ENCODE results near the gene MKNK1. TPM values are rescaled to one million over a fixed set of nuclear protein-coding genes. Genes with fewer than 3 reads are reported as not detected.

MKNK1 gene
- total RNA-seq, 1 donor from 2014 or later: 25.1 TPM

DNA sequence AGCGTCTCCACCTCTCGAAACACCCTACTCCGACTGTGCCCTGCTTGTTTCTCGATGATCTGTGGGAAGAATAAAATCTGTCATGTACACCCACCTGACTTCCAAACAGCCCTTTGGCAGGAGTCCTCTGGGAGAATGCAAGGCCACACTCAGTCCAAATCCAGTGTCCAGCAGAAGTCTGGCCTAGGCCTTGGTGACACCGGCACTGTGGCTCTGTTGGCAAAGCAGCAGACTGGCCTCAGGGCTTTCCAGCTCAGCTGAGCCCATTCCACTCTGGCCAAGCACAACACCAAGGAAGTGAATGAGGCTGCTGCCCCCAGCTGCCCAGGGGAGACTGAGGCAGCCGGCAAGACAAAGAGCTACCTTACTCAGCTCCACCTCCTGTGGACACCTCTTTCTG, 27.5 kb downstream of the MKNK1 start:
- Mint-ChIP-seq H3K27ac (ENCODE audit: unreplicated experiment) (no peak overlapping the region), H3K4me3 (ENCODE audit: unreplicated experiment) (no peak overlapping the region), H3K9me3 (ENCODE audit: low read depth) (no peaks in the 10 kb centered on the region), H3K36me3 (ENCODE audit: low read depth) (peaks cover 15% of the 10 kb centered on the region), H3K4me1 (ENCODE audit: low read depth) (no peaks in the 10 kb centered on the region), H3K27me3 (ENCODE audit: low read depth) (no peaks in the 10 kb centered on the region)
- DNase-seq (ENCODE audit: low spot score): no peak
- TF ChIP-seq, protein P1, sequence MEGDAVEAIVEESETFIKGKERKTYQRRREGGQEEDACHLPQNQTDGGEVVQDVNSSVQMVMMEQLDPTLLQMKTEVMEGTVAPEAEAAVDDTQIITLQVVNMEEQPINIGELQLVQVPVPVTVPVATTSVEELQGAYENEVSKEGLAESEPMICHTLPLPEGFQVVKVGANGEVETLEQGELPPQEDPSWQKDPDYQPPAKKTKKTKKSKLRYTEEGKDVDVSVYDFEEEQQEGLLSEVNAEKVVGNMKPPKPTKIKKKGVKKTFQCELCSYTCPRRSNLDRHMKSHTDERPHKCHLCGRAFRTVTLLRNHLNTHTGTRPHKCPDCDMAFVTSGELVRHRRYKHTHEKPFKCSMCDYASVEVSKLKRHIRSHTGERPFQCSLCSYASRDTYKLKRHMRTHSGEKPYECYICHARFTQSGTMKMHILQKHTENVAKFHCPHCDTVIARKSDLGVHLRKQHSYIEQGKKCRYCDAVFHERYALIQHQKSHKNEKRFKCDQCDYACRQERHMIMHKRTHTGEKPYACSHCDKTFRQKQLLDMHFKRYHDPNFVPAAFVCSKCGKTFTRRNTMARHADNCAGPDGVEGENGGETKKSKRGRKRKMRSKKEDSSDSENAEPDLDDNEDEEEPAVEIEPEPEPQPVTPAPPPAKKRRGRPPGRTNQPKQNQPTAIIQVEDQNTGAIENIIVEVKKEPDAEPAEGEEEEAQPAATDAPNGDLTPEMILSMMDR (IDR thresholded peaks at IDR 0.05): no peak

GRCh38 chr1:46575778-46576177, 28.3 kb downstream of the MKNK1 start:
- Mint-ChIP-seq H3K4me1 (ENCODE audit: low read depth) (no peaks in the 10 kb centered on the region), H3K9me3 (ENCODE audit: low read depth) (no peaks in the 10 kb centered on the region), H3K27ac (ENCODE audit: unreplicated experiment) (no peak overlapping the region), H3K4me3 (ENCODE audit: unreplicated experiment) (no peak overlapping the region), H3K27me3 (ENCODE audit: low read depth) (no peaks in the 10 kb centered on the region), H3K36me3 (ENCODE audit: low read depth) (peaks cover 13% of the 10 kb centered on the region)
- TF ChIP-seq, protein P1 (IDR thresholded peaks at IDR 0.05): no peak
- DNase-seq (ENCODE audit: low spot score): no peak

GRCh38 chr1:46575300-46575699, 28.8 kb downstream of the MKNK1 start:
- TF ChIP-seq, protein P1 (IDR thresholded peaks at IDR 0.05): no peak
- no peaks in the 10 kb centered on the region for H3K4me1 Mint-ChIP-seq (ENCODE audit: low read depth)
- H3K4me3 Mint-ChIP-seq (ENCODE audit: unreplicated experiment): no peak overlapping the region
- no peak for DNase-seq (ENCODE audit: low spot score)
- H3K9me3 Mint-ChIP-seq (ENCODE audit: low read depth): no peaks in the 10 kb centered on the region
- no peaks in the 10 kb centered on the region for H3K27me3 Mint-ChIP-seq (ENCODE audit: low read depth)
- H3K27ac Mint-ChIP-seq (ENCODE audit: unreplicated experiment): no peak overlapping the region
- peaks cover 10% of the 10 kb centered on the region for H3K36me3 Mint-ChIP-seq (ENCODE audit: low read depth)

DNA sequence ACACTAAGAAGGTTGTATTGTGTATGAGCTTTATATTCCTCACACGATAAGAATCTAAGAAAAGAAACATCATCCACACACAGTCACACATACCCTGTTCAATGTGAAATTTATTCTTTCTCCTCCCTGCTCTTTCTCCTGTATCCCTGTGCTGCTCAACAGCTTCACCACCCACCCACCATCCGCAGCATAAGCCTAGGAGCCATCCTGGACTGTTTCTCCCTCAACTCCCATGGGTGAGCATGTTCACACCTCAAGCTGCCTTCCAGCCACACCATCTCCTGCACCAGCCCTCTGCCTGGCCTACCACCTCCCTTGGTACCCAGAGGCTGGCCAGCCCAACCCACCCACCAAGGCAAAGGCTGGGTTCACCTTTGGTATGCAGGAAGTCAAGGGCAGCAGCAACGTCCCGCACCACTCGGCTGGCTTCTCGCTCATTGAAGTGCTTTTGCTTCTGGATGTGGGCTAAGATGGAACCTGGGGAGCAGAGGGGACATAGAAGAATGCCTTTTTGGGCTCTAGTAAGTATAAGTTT, 32.3 kb downstream of the MKNK1 start:
- Mint-ChIP-seq H3K36me3 (ENCODE audit: low read depth) (peaks cover 12% of the 10 kb centered on the region), H3K27me3 (ENCODE audit: low read depth) (no peaks in the 10 kb centered on the region), H3K9me3 (ENCODE audit: low read depth) (no peaks in the 10 kb centered on the region), H3K27ac (ENCODE audit: unreplicated experiment) (no peak overlapping the region), H3K4me3 (ENCODE audit: unreplicated experiment) (no peak overlapping the region), H3K4me1 (ENCODE audit: low read depth) (no peaks in the 10 kb centered on the region)
- DNase-seq (ENCODE audit: low spot score): no peak
- TF ChIP-seq, protein P1 (IDR thresholded peaks at IDR 0.05): no peak

GRCh38 chr1:46569884-46570725, 34.0 kb downstream of the MKNK1 start:
- no peak for DNase-seq (ENCODE audit: low spot score)
- TF ChIP-seq, protein P1 (IDR thresholded peaks at IDR 0.05): no peak
- Mint-ChIP-seq H3K27ac (ENCODE audit: unreplicated experiment) (no peak overlapping the region), H3K9me3 (ENCODE audit: low read depth) (no peaks in the 10 kb centered on the region), H3K27me3 (ENCODE audit: low read depth) (no peaks in the 10 kb centered on the region), H3K4me3 (ENCODE audit: unreplicated experiment) (no peak overlapping the region), H3K36me3 (ENCODE audit: low read depth) (peaks cover 21% of the 10 kb centered on the region), H3K4me1 (ENCODE audit: low read depth) (no peaks in the 10 kb centered on the region)
